ENCODE measurements around the gene SMARCC1. TPM values are rescaled to one million over a fixed set of nuclear protein-coding genes. Genes with fewer than 3 reads are reported as not detected.
A peak's percentile ranks its signal among the peaks of the same experiment; 100 is the strongest.
"Not testable (repeated sequence)": the region's sequence is repeated elsewhere in the genome, so short reads cannot be mapped to it uniquely, and the experiment has no call there.

Gene SMARCC1
- 27.1 and 27.9 TPM in 2 replicates for polyA plus RNA-seq (2011; rRNA removed)
- 8.4 and 9.6 TPM in 2 replicates for polyA plus RNA-seq (2012; cell fraction: cytosol; rRNA removed)
- polyA plus RNA-seq (2012; cell fraction: nucleus; rRNA removed), result 14.6 and 15.7 TPM in 2 replicates
- polyA plus RNA-seq (2017; fragmentation: RNase III; extraction: RNeasy Plus Mini Kit Qiagen cat#74134 plus additional on column Dnase treatment), result 25.2 to 27.5 TPM (median 27.5 TPM) in 3 replicates
- 52.5 and 55.6 TPM in 2 replicates for polyA minus RNA-seq (2011; rRNA and poly(A)+ RNA removed)

- CTCF ChIA-PET, result interaction anchor here (0.9 to 1.2 kb wide), 2 partner anchors 43 to 260 kb away, joined by 3 read pairs; no protein-coding TSS in a partner anchor
- 6% methylated on average over 12 of the region's 79 CpGs for WGBS (ENCODE audit: missing lambda C conversion rate)
- FAIRE-seq, result no peak
Observed at GRCh38 chr3:47781685-47782445, at the start of gene SMARCC1. Gene SMARCC1, minus strand, starts transcription at chr3:47781893. Its CDS starts 96 bp downstream, at chr3:47781797.

GRCh38 chr3:47829482-47829881, 47.8 kb upstream of the SMARCC1 start:
- H3K4me1 ChIP-seq; ATAC-seq; H3K9me3 ChIP-seq; H3K4me3 ChIP-seq; POLR2A ChIA-PET; FAIRE-seq; H3K4me2 ChIP-seq; H3K27ac ChIP-seq; DNase-seq (ENCODE audit: low read depth in 1 of 2, low spot score in 1 of 2): not testable (repeated sequence)
- CTCF ChIA-PET, result interaction anchor here (0.6 to 1.2 kb wide), 3 partner anchors 8 to 252 kb away, joined by 3 to 4 read pairs (median 3); no protein-coding TSS in a partner anchor
- 93% methylated on average over 9 of the region's 9 CpGs for WGBS (ENCODE audit: missing lambda C conversion rate)

More at GRCh38 chr3:47781685-47782445, at the start of gene SMARCC1:
- DNase-seq (ENCODE audit: low read depth in 1 of 2, low spot score in 1 of 2) (peak; percentile 85 to 96), ATAC-seq (peak; percentile 95 to 98)
- H3K4me2 ChIP-seq, result peak within 1 kb of the TSS; percentile 96
- peak within 1 kb of the TSS; percentile 97 to 99 for H3K27ac ChIP-seq
- TF ChIP-seq RAD21 (conservative IDR thresholded peaks at IDR 0.05 in 1 of 2, IDR thresholded peaks at IDR 0.05 in 1 of 2) (no peak), MAX (IDR thresholded peaks at IDR 0.05) (peak; percentile 28; the same call in 1 of the 2 replicates), EP300 (IDR thresholded peaks at IDR 0.05) (no peak), HDAC2 (IDR thresholded peaks at IDR 0.05) (no peak), BHLHE40 (IDR thresholded peaks at IDR 0.05; ENCODE audit: low read depth, low read length) (no peak), REST (IDR thresholded peaks at IDR 0.05) (peak; percentile 76), CHD2 (IDR thresholded peaks at IDR 0.05; ENCODE audit: low read length, partially characterized antibody) (peak; percentile 82), ZFP36 (IDR thresholded peaks at IDR 0.05; ENCODE audit: borderline replicate concordance, partially characterized antibody) (no peak), PHF8 (IDR thresholded peaks at IDR 0.05; ENCODE audit: borderline replicate concordance, low read depth) (peak; percentile 63), E2F6 (IDR thresholded peaks at IDR 0.05; ENCODE audit: borderline replicate concordance, low read depth) (peak; percentile 68), JUN (IDR thresholded peaks at IDR 0.05) (peak; percentile 54 to 76; a peak in 4 of 5 replicates), BCL3 (IDR thresholded peaks at IDR 0.05) (peak; percentile 76; the same call in 2 of the 3 replicates), POLR2A (IDR thresholded peaks at IDR 0.05; ENCODE audit: low read length) (peak; percentile 86)
- peak within 1 kb of the TSS; percentile 90 for H3K4me3 ChIP-seq
- POLR2A ChIA-PET, result no interaction called here
- H3K4me1 ChIP-seq, result peaks cover 20% of the 10 kb centered on the region; the same call in 2 of the 3 replicates
- no peaks in the 10 kb centered on the region for H3K9me3 ChIP-seq

- no peak; a peak in 2 of 6 replicates for ATAC-seq
- peak overlapping the region; percentile 78 for H3K4me3 ChIP-seq
- 17% methylated on average over 7 of the region's 7 CpGs for WGBS (ENCODE audit: missing lambda C conversion rate)
- H3K9me3 ChIP-seq, result no peaks in the 10 kb centered on the region
- POLR2A ChIA-PET, result interaction anchor here (0.6 to 1.2 kb wide), 5 partner anchors 8 to 263 kb away, joined by 3 to 7 read pairs (median 6); partner anchors contain the start of gene DHX30
- peak overlapping the region; percentile 99 for H3K4me2 ChIP-seq
- CTCF ChIA-PET, result interaction anchor here (0.6 to 3.6 kb wide), 21 partner anchors 11 to 421 kb away, joined by 3 to 48 read pairs (median 5); no protein-coding TSS in a partner anchor
- TF ChIP-seq HOXB5 (CRISPR knock-in tag; IDR thresholded peaks at IDR 0.05) (no peak), RFX5 (IDR thresholded peaks at IDR 0.05) (no peak), HOXB13 (CRISPR knock-in tag; IDR thresholded peaks at IDR 0.05; ENCODE audit: low read depth) (no peak), ZSCAN20 (CRISPR knock-in tag; IDR thresholded peaks at IDR 0.05) (no peak), CTCF (IDR thresholded peaks at IDR 0.05) (no peak), GATA3 (IDR thresholded peaks at IDR 0.05; ENCODE audit: borderline replicate concordance) (no peak)
- no peak for FAIRE-seq
- H3K4me1 ChIP-seq, result peaks cover 12% of the 10 kb centered on the region; the same call in 2 of the 3 replicates
- no peak for DNase-seq (ENCODE audit: low read depth in 1 of 2, low spot score in 1 of 2)
- H3K27ac ChIP-seq, result peak overlapping the region; percentile 87 to 92
Observed at GRCh38 chr3:47825590-47825989, 43.9 kb upstream of the SMARCC1 start.

Data from A549 (cell line).